HG03571 (cell line): ENCODE measurements around the gene CFAP107.
"Not testable (repeated sequence)": the region's sequence is repeated elsewhere in the genome, so short reads cannot be mapped to it uniquely, and the experiment has no call there.

Source experiments
- ATAC-seq: cut with Tn5 transposase; IDR thresholded peaks from one replicate; pipeline ENCODE4 v1.9.1; 2021; ENCODE audit not compliant: unreplicated experiment

The CFAP107 gene, protein sequence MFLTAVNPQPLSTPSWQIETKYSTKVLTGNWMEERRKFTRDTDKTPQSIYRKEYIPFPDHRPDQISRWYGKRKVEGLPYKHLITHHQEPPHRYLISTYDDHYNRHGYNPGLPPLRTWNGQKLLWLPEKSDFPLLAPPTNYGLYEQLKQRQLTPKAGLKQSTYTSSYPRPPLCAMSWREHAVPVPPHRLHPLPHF

DNA sequence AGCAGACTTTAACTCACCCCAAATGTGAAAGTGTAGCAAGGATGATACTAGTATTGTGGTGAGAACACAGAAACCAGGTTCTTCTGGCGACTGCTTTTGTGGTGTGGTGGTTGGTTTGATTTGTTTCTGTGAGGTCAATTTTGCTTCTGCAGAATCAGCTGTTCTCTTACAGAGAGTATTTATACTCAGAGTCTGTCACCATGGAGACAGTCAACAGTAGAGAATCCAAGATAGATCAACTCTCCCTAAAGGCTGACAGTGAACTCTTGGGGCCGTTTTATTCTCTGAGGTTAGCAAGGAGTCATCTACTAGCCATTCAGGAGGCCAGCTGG, at the start of gene CFAP107:
Gene CFAP107 (plus strand): TSS at position 209 of the 332 bp plus-strand sequence. CDS start 231 bp downstream, outside the sequence.
- no peak for ATAC-seq

DNA sequence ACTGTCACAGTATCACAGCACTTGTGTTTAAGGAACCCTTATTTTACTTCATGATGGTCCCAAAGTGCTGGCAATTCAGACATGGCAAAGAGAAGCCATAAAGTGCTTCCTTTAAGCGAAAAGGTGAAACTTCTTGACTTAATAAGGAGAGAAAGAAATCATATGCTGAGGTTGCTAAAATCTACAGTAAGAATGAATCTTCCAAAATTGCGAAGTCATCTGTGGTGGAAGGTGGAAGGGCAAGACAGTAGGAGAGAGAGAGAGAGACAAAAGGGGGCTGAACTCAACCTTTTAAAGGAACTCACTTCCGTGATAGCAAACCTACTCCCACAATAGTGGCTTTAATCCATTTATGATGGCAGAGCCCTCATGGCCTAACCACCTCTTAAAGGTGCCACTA, 49.3 kb upstream of the CFAP107 start:
- ATAC-seq: no peak

DNA sequence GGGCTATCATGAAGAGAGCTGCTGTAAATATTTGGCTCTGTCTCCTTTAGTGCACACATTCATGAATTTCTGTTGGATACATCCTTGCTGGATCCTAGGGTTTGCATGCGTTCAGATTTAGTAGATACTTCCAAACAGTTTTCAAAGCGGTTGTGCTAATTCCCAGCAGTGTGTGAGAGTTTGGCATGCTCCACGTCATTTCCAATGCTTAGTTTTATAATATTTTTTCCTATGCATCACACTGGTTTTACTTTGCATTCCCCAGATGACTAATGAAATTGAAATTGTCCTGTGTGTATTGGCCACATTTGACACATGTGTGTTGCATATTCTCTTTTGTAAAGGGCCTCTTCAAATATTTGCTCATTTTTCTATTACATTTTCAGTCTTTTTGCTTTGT, 48.6 kb upstream of the CFAP107 start:
- ATAC-seq: no peak

DNA sequence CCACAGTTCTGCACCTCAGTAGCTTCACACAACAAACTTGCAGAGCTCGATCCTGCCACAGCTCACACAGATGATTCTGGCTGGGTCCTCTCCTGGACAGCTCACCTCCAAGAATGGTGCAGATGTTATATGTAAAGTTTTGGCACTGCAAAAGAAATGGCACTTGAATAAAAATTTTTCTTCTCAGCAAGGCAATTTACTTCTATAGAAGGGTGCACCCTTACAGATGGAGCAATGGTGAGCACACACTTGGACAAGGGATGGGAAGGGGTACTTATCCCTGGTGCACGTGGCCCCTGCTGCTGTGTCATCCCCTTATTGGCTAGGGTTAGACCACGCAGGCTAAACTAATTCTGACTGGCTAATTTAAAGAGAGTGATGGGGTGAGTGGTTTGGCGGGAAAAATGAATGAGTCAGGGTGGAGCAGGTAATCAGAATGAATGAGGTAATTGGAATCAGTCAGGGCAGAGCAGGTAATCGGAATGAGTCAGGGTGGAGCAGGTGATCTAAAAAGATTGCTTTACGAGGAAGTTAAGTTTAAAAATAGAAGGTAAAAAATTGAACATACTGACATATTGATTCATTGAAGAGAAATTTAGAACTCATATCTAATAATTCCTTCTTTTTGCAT, 42.1 kb upstream of the CFAP107 start:
- no peak for ATAC-seq

DNA sequence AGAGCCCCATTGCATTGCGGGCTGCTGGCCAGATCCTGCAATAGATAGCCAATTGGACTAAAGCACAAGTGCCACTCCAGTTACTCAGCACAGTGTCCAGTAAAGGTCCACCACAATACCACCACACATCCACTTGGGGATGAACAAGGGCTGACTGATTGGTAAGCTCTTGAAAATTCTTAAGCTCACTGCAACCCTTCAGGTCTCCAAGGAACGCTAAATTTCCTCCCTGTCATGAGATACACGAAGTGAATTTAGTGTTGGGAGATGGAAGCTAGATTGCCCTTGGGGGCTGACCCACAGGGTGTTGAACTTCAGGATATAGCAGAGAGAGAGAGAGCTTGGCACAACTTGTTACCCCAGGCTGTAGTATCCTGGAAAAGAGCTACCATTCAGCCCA, 39.9 kb upstream of the CFAP107 start:
- no peak for ATAC-seq

DNA sequence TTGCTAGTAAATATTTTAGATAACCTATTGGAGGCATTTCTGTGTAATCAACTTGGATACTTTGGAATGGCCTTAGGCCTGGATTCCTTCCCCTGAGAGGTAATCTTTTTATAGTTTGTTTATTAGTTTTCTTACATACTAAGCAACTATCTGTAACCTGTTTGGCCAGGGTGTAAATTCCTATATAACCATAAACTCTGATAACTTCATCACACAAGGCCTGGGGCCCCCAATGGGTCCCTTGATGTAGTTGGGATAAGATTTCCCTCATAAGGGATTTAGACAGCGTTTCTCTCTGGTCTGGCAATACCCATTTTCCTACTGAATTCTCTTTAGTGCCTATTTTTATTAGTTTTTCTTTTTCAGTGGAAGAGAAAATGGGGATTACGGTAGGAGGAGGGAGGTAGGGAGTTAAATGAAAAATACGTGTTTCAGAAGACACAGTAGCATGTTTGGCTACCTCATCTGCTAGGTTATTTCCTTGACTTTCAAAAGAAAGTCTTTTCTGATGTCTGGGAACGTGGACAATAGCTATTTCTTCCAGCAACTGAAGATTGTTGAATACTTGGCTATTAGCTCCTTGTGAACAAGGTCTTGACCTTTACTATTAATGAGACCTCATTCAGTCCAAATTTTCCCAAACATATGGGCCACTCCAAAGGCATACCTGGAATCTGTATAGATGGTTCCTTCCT, 37.5 kb upstream of the CFAP107 start:
- ATAC-seq: no peak

DNA sequence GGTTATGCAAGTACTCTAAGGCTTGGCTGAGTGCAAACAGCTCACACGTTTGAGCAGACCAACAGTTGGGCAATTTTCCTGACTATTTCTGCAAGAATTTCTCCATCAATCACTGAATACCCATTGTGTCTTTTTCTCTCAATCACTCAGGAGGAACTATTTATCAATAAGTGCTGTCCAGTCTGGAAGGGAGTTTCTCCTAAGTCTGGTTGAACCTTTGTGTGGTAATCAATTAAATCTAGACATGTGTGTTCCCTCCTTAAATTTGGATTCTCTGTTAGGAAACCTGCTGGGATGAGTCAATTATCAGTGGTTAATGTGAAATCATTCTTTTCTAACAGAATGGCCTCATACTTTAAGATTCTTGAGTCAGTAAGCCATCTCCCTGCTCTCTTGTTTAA, 36.9 kb upstream of the CFAP107 start:
- ATAC-seq: no peak

DNA sequence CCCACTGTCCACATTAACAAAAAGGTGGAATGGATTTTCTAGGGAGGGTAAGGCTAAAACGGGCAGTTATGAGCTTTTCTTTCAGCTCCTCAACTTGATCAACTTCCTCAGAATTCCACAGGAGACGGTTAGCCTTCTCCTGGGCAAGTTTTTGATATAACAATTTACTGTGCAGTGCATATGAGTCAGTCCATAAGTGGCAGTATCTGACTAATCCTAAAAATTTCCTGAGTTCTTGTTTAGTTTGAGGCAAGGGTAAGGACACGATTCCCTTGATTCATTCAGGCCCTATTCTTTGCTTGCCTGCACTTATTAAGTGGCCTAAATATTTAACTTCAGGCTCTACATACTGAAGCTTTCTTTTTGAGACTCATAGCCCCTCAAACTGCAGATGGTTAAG, 36.3 kb upstream of the CFAP107 start:
- ATAC-seq: no peak

DNA sequence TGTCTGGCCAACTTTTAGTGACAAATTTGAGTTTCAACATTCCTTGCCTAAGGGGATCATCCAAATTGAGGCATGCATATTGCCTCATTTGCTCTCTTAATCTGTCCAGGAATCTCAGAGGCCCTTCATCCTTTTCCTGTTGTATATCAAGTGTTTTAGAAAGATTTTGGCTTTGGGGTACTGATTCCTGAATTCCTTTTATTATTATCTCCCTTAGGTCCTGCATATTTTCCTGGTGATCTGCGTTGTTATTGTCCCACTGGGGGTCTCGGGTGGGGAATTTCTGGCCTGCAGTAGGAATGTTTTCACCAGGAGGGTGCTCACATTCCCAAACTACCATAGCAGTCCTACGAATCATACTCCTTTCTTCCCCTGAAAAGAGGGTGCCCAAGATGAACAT, 34.5 kb upstream of the CFAP107 start:
- ATAC-seq: no peak

DNA sequence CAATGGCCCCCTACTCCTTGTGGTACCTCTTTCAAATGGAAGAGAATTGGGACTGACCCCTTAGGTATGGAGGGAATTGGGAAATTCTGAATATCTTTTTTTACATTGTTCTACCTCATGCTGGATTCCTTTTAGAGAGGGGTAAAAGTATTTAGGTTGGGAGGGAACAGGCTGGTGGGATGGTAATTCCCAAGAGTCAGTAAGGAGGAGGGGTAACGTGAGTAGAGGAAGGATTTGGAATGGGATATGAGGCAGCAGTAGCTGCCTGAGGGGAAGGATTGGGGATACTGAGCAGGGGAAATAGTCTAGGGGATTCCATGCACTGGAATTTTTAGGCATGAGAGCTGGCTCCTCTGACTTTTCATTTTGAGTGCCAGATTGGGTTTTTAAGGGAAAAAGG, 33.9 kb upstream of the CFAP107 start:
- ATAC-seq: no peak

DNA sequence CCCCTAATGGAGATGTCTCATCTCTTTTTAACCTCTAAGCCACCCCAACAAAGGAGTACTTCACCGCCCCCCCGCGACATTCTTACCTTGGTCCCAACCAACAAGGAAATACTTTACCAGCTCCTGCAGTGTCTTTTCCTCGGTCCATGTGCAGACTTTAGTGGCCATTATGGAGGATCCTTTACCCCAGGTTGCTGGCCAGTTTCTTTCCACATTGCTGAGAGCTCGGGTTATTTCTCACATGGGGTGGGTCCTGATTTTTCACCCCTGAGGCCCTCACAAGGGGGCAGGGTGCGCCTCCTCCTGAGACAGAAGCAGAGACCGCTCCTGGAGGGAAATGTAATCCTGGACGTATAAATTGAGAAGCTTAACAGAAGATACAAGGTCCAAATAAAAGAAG, 33.1 kb upstream of the CFAP107 start:
- no peak for ATAC-seq

DNA sequence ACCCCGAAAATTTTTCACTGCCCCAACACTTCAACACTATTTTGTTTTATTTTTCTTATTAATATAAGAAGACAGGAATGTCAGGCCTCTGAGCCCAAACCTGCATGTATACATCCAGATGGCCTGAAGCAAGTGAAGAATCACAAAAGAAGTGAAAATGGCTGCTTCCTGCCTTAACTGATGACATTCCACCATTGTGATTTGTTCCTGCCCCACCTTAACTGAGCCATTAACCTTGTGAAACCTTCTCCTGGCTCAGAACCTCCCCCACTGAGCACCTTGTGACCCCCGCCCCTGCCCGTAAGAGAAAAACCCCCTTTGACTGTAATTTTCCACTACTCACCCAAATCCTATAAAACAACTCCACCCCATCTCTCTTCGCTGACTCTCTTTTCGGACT, 32.3 kb upstream of the CFAP107 start:
- not testable (repeated sequence) for ATAC-seq

DNA sequence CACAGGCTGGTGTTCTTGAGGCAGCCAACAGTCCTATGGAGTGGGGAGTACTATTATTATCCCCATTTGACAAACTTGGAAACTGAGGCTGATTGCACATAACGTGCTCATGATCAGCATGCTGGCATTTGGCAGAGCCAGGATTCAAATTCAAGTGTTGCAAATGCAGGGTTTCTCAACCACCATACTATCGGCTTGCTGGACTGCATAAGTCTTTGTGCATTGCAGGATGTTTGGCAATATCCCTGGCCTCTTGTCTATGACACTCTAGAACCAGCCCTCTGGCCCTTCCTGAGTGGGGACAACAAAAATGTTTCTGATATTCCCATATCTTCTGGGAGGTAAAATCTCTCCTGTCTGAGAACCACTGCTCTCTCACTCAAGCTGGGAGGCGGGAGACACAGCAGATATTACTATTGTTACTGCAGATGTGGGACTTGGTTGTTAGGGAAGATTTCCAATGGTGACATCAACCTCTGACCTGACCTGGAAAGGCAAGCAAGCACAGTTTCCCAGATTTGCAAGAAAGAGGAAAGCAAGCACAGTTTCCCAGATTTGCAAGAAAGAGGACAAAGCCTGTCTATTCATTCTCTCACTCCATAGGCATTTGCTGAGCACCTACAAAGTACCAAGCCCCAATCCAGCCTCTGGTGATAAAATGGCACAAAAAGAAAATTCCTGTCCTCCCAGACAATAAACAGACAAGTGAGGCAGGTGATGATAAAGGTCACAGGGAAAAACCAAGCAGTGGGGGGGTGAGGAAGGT, 31.1 kb upstream of the CFAP107 start:
- no peak for ATAC-seq

DNA sequence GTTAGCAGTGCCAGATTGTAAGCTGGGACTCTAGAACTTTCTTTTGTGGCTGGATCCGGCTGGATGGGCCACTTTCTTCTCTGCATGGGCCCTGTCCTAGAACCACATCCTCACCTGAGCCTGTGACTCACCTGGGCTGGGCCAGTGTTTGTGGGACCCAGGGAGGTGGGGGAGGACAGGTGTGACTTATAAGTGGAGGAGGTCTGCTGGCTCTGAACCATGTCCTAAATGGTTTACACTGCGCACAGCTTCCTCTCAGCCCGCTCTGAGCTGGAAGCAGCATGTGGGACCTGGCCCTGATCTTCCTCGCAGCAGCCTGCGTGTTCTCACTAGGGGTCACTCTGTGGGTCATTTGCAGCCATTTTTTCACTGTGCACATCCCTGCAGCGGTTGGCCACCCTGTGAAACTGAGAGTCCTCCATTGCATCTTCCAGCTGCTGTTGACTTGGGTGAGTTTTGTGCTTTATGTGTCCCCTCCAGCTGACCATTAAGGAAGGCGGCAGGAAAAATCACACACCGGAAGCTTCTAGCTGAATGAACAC, 30.0 kb upstream of the CFAP107 start, which contains the start of gene AADACL3:
Gene AADACL3 (plus strand): TSS at position 215 of the 542 bp plus-strand sequence. CDS start 67 bp downstream, at position 282.
- no peak for ATAC-seq

DNA sequence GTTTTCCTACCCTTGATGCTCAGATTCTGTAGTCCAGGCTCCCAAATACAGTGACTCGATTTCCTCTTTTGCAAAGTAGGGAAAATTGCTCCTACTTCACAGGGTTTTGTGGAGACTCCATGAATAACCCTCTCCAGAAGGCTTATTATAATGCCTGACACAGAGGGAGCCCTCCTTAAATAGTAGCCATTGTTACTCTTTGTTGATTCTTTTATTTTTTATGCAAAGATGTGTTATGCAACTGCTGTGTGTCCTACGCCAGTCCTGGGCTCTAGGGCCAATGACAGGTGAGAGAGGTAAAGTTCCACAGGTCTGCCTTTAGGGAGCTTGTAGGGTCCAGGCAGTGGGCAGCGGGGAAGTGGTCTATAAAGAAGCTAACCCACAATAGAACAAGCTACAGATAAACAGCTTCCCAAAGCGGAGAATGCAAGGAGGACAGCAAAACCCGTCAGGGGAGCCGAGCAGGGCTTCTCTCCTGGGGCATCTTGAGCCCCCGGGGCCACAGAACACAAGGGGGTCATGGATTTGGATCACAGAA, 28.6 kb upstream of the CFAP107 start:
- ATAC-seq: no peak

DNA sequence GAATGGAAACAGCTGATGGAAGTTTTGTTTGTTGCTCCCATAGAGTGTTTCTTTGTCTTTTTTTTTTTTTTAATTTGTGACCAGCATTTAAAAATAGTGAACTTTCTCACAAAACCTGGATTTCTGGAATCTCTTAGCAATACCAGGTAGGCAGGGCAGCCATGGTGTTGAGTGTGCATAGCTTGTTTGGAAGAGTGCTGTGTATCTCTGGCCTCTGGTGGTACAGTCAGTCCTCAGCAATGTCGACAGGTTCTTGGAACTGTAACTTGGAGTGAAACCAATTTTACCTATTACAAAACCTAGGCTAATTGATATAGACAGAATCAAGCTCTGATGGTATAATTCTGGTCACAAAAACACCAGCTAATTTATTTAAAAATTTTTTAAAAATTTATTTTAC, 23.4 kb upstream of the CFAP107 start:
- no peak for ATAC-seq

DNA sequence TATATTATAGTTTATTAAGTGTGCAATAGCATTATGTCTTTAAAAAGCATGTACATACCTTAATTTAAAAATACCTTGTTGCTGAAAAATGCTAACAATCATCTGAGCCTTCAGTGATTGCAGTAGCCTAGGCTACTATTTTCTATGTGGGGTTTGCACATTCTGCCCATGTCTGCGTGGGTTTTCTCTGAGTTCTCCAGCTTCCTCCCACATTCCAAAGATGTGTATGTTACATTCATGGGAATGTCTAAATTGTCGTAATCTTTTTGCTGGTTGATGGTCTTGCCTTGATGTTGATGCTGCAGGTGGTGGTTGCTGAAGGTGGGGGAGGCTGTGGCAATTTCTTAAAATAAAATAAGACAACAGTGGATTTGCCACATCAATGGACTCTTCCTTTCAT, 17.6 kb upstream of the CFAP107 start:
- no peak for ATAC-seq

DNA sequence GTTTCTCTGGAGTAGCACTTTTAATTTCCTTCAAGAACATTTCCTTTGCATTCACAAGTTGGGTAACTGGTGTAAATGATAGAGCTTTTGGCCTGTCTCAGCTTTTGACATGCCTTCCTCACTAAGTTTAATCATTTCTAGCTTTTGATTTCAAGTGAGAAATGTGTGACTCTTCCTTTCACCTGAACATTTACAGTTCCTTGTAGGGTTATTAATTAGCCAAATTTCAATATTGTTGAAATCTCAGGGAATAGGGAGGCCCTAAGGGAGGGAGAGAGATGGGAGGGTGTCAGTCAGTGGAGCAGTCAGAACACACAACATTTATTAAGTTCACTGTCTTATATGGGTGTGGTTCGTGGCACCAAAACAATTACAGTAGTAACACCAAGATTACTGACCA, 15.8 kb upstream of the CFAP107 start:
- no peak for ATAC-seq

DNA sequence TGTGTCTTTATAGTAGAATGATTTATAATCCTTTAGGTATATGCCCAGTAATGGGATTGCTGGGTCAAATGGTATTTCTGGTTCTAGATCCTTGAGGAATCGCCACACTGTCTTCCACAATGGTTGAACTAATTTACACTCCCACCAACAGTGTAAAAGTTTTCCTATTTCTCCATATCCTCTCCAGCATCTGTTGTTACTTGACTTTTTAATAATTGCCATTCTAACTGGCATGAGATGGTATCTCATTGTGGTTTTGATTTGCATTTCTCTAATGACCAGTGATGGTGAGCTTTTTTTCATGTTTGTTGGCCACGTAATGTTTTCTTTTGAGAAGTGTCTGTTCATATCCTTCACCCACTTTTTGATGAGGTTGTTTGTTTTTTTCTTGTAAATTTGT, 14.9 kb upstream of the CFAP107 start:
- ATAC-seq: not testable (repeated sequence)

DNA sequence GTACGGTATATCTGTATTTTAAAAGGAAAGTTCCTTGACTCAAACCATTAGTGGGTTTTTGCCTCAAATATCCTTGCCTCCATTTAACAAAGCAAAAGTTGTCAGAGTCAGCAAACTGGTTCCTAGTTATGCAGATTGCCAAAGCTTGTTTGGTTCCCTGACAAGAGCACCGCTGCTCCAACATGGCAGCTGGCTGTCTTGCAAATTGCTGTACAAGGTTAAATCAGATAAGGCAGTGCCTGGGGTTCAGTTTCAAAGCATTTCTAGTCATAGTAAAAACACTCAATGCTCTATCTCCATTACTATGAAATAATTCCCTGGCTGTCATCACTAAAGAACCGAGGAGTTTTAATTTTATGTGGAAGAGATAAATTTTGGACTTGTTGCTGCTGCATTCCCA, 11.3 kb upstream of the CFAP107 start:
- no peak for ATAC-seq

DNA sequence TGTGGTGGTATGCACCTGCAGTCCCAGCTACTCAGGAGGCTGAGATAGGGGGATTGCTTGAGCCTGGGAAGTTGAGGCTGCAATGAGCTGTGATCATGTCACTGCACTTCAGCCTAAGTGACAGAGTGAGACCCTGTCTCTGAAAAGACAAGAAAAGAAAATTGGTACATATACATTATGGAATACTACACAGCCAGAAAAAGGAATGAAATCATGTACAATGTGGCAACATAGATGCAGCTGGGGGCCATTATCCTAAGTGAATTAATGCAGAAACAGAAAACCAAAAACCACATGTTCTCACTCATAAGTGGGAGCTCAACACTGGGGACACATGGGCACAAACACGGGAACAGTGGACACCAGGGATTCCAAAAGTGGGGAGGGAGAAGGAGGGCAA, 7.1 kb upstream of the CFAP107 start:
- ATAC-seq: no peak
